GM12874 (cell line): ENCODE results near the gene C3.

Experiments used
- CTCF ChIP-seq: IDR thresholded peaks from 2 replicates; pipeline ENCODE4 v1.5.1; 2011; ENCODE audit warnings: low read depth, mild to moderate bottlenecking, control low read depth, low read length, moderate library complexity; ENCODE audit not compliant: insufficient read depth

C3 gene

GRCh38 chr19:6740589-6741343, 20.3 kb upstream of the C3 start:
- TF ChIP-seq CTCF: no peak

GRCh38 chr19:6739883-6740588, 19.6 kb upstream of the C3 start:
- no peak for TF ChIP-seq CTCF

DNA sequence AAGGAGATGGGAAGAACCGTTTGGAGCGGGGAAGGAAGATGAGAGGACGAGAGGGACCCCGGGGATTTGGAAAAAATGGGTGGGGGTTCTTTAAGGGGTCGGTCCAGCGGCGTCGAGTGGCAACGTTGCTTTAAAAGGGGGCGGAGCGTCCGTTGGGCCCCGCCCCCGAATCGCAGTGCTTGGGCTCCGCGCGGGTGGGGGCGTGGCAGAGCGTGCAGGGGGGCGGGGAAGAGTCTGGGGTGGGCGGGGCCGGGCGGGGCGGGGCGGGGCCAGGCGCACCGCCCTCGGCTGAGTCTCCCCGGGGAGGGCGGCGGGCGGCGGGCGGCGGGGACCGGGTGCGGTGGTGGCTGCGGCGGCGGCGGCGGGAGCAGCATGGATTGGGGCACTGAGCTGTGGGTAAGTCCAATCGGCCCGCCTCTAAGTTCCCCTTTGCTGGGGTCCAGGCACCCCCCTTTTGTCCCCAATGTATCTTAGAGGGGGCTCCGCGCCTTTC, 19.0 kb upstream of the C3 start, which contains the start of gene TRIP10:
TRIP10 (plus strand) TSS at position 291 of the 493 bp plus-strand sequence; CDS start at position 373, 82 bp downstream.
- TF ChIP-seq CTCF: no peak

DNA sequence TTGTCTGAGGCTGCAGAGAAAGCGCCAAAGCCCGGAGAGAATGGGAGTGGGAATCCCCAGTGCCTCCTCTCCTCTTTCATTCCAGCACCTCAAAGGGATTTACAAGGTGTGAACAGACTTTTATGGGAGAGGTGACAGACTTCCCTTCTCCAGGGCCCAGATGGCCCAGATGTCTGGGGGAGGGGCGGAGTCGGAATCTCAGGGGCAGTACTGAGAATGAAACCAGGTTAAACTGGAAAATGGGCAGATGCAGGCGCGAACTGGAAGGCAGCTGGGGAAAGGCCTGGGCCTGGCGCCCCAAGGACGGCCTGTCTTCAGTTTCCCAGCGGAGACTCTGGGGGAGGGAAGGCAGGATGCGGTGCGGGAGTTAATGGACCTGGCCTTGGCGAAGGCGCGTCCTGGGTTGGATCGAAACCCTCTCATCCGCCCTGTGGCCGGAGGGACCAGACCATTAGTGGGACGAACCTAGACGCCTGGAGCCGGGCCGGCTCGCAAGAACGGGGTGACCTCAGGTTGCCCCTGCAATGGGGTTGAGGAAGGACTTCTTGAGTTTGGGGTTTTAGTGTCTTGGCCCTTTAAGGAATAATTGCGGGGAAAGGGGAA, 18.4 kb upstream of the C3 start:
- no peak for TF ChIP-seq CTCF

DNA sequence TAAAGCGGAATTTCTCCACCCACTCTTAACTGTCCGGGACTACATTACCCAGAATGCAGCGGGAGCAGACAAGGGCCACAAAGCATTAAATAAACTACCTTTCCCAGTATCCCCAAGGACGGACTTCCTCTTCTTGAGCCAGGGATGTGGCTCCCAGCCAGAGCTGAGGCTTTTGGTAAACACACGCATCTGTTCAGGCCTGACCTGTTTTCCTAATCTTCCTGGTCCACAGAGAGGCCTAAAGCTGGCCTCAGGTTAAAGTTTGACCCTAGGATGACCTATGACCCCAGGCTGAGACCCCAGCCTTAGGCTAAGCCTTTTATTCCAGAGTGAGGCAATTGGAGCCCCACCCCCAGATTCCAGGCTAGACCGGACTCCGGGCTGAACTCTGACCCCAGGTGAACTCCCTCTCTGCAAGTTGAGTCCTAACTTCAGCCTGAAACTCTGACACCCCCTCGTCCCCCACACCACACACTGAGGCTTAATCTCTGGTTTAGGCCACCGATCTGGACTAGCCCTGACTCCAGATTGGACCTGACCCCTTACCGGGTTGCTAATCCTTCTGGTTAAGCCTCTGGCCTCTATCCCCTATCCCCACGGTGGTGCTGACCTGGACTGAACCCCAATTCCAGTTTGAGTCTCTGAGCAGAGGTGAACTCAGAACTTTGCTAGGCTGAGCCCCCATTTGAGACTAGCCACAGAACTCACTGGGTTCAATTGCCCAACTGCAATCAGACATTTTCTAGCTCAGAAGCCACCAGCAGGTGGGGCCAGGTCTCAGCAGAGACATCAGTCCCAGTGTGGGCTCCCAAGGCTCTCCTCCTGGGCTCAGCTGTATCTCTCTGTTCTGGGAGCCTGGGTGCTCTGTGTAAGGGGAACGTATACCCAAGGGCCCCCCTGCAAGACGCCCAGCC, 17.7 kb upstream of the C3 start:
- peak; percentile 75 for TF ChIP-seq CTCF

GRCh38 chr19:6737284-6737872, 16.9 kb upstream of the C3 start, which contains the start of gene GPR108:
TSS of gene GPR108 (minus strand) at chr19:6737580. CDS start at chr19:6737576, 4 bp downstream.
- TF ChIP-seq CTCF: no peak
